Karpas-422 (cell line): ENCODE measurements around the gene RTN1. TPM values are rescaled to one million over a fixed set of nuclear protein-coding genes. Genes with fewer than 3 reads are reported as not detected.

Experiments used
- DNase-seq: peaks from one replicate; pipeline ENCODE4 v3.0.0-alpha.2; 2015
- H2AFZ ChIP-seq: fragments of 200-600 bp; sonication (generic); 2 replicates; pipeline ENCODE4 v1.6.1; 2014; ENCODE audit warnings: antibody characterized with exemption, low read length, mixed read lengths
- H3K27ac ChIP-seq: fragments of 200-600 bp; sonication (generic); 2 replicates; pipeline ENCODE4 v1.5.1; 2014; ENCODE audit warnings: mild to moderate bottlenecking, low read length, moderate library complexity
- H3K27me3 ChIP-seq: fragments of 200-600 bp; sonication (generic); 2 replicates; pipeline ENCODE4 v1.6.1; 2014; ENCODE audit warnings: low read length, mixed read lengths
- H3K36me3 ChIP-seq: fragments of 200-600 bp; sonication (generic); 2 replicates; pipeline ENCODE4 v1.6.1; 2014; ENCODE audit warnings: low read length, mixed read lengths; ENCODE audit not compliant: insufficient read depth
- H3K4me1 ChIP-seq: fragments of 200-600 bp; sonication (generic); 2 replicates; pipeline ENCODE4 v1.6.1; 2014; ENCODE audit warnings: mild to moderate bottlenecking, low read length, mixed read lengths
- H3K4me2 ChIP-seq: fragments of 200-600 bp; sonication (generic); 2 replicates; pipeline ENCODE4 v1.6.1; 2014; ENCODE audit warnings: low read length, low read depth, mild to moderate bottlenecking; ENCODE audit not compliant: poor library complexity, severe bottlenecking
- H3K4me3 ChIP-seq: fragments of 200-600 bp; sonication (generic); 2 replicates; pipeline ENCODE4 v1.5.1; 2014; ENCODE audit warnings: mild to moderate bottlenecking, antibody characterized with exemption, low read length, mixed read lengths
- H3K79me2 ChIP-seq: fragments of 200-600 bp; sonication (generic); 2 replicates; pipeline ENCODE4 v1.6.1; 2014; ENCODE audit warnings: mild to moderate bottlenecking, low read length, mixed read lengths
- H3K9ac ChIP-seq: fragments of 200-600 bp; sonication (generic); 2 replicates; pipeline ENCODE4 v1.6.0; 2014; ENCODE audit warnings: low read length
- H3K9me2 ChIP-seq: fragments of 200-600 bp; sonication (generic), shearing (Covaris generic); replicated peaks from 2 replicates; pipeline ENCODE4 v1.6.0; 2014; ENCODE audit warnings: mild to moderate bottlenecking, low read length, moderate library complexity; ENCODE audit not compliant: insufficient read depth
- H3K9me3 ChIP-seq: fragments of 300-700, 200-600 bp; sonication (generic); 2 replicates; pipeline ENCODE4 v1.6.1; 2014; ENCODE audit warnings: low read length, mixed read lengths
- H4K20me1 ChIP-seq: fragments of 200-600 bp; sonication (generic); 2 replicates; pipeline ENCODE4 v1.6.1; 2014; ENCODE audit warnings: mild to moderate bottlenecking, antibody characterized with exemption, low read length, low read depth; ENCODE audit not compliant: insufficient read depth
- total RNA-seq: library from RNA; depleted of rRNA; stranded (reverse); fragments of >200 nt; shearing (Covaris generic); gene quantifications from 2 replicates; pipeline ENCODE4 v1.2.3, GENCODE V29; 2014; ENCODE audit warnings: low replicate concordance

RTN1 gene
- total RNA-seq, 1 experiment from 2014 or later: not detected

DNA sequence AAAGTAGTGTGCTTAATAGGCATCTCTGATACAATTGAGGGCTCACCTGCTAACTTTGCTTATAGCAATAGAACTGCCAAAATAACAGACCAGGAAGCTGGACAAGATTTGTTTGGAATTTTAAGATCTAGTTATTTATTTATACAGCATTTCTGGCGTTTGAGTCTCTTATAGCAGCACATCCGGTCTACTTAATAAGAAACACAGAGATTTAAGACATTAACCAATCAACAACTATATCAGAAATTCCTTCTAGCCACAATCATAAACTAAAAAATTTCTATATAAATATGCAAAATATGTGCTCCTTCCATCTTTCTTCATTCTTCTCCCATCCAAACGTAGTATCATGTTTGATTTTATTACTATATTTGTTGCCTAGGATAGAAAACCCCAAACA is 2.6 kb downstream of the RTN1 start:
- no peaks in the 10 kb centered on the region for H4K20me1 ChIP-seq

DNA sequence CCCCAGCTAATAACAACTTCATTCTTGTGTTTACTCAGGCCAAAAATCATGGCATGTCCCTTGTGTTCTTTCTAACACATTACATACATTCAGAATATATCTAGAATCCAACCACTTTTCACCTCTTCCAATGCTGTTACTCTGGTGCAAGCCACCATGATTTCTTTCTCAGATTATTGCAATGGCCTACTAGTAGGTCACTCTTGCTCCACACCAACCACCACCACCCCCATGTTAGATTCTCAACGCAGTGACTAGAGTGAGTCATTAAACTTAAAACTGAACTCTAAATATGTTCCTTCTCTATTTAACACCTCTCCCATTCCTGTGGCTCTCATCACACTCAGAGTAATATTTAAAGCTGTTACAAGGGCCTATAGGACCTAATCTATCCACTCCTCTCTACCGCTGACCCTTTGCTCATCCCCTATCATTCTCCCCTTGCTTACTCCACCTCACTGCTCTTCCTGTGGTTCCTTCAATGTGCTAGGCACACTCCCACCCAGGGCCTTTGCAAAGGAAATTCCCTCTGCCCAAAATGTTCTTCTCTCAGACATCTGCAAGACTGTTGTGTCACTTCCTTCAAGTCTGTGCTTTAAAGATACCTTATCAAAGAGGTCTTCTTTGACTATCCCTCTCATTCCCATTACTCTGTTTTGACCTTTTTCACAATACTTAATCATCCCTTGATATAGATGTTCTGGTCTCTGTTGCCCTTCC is 6.6 kb downstream of the RTN1 start:
- no peak overlapping the region for H3K4me2 ChIP-seq
- no peaks in the 10 kb centered on the region for H3K36me3 ChIP-seq
- DNase-seq: no peak
- no peaks in the 10 kb centered on the region for H3K79me2 ChIP-seq
- no peaks in the 10 kb centered on the region for H4K20me1 ChIP-seq
- no peak overlapping the region for H3K27ac ChIP-seq
- no peak overlapping the region for H3K9ac ChIP-seq
- no peaks in the 10 kb centered on the region for H3K9me2 ChIP-seq
- H2AFZ ChIP-seq: no peak overlapping the region
- no peaks in the 10 kb centered on the region; the same call in 1 of the 2 replicates for H3K9me3 ChIP-seq
- H3K4me3 ChIP-seq: no peak overlapping the region
- H3K27me3 ChIP-seq: peaks cover 3% of the 10 kb centered on the region; the same call in 1 of the 2 replicates
- H3K4me1 ChIP-seq: no peaks in the 10 kb centered on the region

More for the DNA sequence above, 2.6 kb downstream of the RTN1 start:
- no peak for DNase-seq
- Histone ChIP-seq H3K9me3 (no peaks in the 10 kb centered on the region), H3K4me3 (no peak overlapping the region), H3K4me1 (peaks cover 15% of the 10 kb centered on the region), H3K27ac (no peak overlapping the region), H3K9ac (no peak overlapping the region), H3K79me2 (no peaks in the 10 kb centered on the region), H3K27me3 (0 out of 2 replicates have a peak, but pooled peaks cover 3% of the 10 kb centered on the region), H3K36me3 (no peaks in the 10 kb centered on the region), H3K9me2 (no peaks in the 10 kb centered on the region), H3K4me2 (no peak overlapping the region), H2AFZ (no peak overlapping the region)

DNA sequence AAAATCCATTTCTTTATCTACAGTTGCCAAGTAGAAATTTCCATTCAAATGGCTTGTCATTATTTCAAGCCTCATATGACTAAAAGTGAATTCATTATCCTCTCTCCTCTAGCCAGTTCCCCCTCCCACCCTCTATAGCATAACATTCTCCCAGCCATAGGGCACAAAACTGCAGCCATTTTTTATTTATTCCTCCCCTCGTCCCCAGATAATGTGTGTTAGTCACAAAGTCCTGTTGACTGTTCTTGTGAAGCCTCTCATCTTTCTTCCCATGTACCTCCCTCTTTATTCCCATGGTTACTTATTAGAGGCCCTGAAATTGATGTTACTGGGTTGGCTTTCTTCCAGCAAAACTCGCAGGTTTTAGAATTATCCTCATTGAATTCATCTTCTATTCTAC is 13.2 kb downstream of the RTN1 start:
- Histone ChIP-seq H3K4me3 (no peak overlapping the region), H2AFZ (no peak overlapping the region), H3K79me2 (no peaks in the 10 kb centered on the region), H4K20me1 (no peaks in the 10 kb centered on the region), H3K9me2 (no peaks in the 10 kb centered on the region), H3K27ac (no peak overlapping the region), H3K4me1 (no peaks in the 10 kb centered on the region), H3K4me2 (no peak overlapping the region), H3K36me3 (no peaks in the 10 kb centered on the region), H3K9me3 (no peaks in the 10 kb centered on the region; the same call in 1 of the 2 replicates), H3K27me3 (peaks cover 5% of the 10 kb centered on the region), H3K9ac (no peak overlapping the region)
- no peak for DNase-seq

DNA sequence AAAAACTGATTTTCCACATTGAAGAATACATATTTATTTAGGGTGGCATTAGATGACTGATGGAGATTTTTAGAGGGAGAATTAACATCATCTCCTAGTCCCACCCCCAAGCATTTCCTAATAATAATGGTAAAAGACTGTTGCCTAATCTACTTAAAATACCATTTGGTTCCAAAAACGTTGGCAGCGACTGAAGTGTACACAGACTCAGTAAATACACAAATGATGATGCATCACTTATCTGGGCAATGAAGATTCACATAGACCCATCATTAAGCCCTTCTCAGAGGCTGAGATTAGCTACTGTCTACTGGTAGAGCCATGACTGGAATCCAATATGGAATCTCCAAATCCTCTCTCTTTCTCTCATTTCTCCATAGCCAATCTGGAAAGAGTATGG is 18.2 kb downstream of the RTN1 start:
- H3K9ac ChIP-seq: no peak overlapping the region

GRCh38 chr14:59850458-59850857 is 20.1 kb downstream of the RTN1 start:
- no peaks in the 10 kb centered on the region for H4K20me1 ChIP-seq
- no peaks in the 10 kb centered on the region for H3K9me3 ChIP-seq
- H3K4me3 ChIP-seq: no peak overlapping the region
- no peak overlapping the region for H3K9ac ChIP-seq
- no peak overlapping the region for H3K4me2 ChIP-seq
- H3K27ac ChIP-seq: no peak overlapping the region
- DNase-seq: no peak
- H3K79me2 ChIP-seq: no peaks in the 10 kb centered on the region
- H2AFZ ChIP-seq: no peak overlapping the region
- H3K27me3 ChIP-seq: no peaks in the 10 kb centered on the region; the same call in 1 of the 2 replicates
- H3K36me3 ChIP-seq: no peaks in the 10 kb centered on the region
- no peaks in the 10 kb centered on the region for H3K9me2 ChIP-seq
- H3K4me1 ChIP-seq: no peaks in the 10 kb centered on the region

More for the DNA sequence above, 18.2 kb downstream of the RTN1 start:
- Histone ChIP-seq H3K4me2 (no peak overlapping the region), H3K27me3 (no peaks in the 10 kb centered on the region; the same call in none of the 2 replicates), H3K4me1 (no peaks in the 10 kb centered on the region), H3K9me3 (no peaks in the 10 kb centered on the region), H3K9me2 (no peaks in the 10 kb centered on the region), H3K79me2 (no peaks in the 10 kb centered on the region), H3K27ac (no peak overlapping the region), H3K36me3 (no peaks in the 10 kb centered on the region), H3K4me3 (no peak overlapping the region), H2AFZ (no peak overlapping the region), H4K20me1 (no peaks in the 10 kb centered on the region)
- no peak for DNase-seq

DNA sequence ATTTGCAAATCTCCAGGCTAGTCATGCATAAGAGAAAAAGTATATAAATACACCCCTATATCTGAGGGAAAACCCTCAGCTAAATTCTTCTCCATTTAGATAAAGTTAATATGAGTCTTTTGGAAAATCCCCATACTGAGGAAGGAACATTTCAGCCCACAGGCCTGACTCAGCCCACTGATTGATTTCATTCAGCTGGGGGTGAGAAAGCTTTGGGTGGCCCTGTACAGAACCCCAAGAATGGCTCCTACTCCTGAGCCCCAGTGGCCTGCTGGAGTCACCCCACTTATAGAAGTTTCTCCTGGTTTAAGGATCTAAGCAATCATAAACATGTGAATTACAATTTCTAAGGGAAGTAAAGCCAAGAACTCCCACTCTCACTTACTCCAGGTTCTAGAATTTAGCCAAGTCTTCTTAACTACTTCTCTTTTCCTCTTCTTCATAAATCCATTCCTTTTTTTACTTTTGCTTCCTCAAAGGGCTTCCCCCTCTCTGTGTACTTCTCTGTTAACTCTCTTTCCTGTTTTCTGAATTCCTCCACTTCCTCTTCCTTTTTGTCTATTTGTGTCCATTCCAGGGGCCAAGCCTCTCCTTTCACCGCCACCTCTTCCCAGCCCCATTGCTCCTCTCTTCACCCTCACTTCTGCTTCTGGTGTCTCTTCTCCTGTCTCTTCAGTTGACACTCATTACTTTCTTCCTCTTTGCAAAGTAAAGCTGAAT is 21.0 kb downstream of the RTN1 start:
- Histone ChIP-seq H3K4me1 (no peaks in the 10 kb centered on the region), H3K27me3 (no peaks in the 10 kb centered on the region), H4K20me1 (no peaks in the 10 kb centered on the region), H3K27ac (no peak overlapping the region), H3K79me2 (no peaks in the 10 kb centered on the region), H3K9ac (no peak overlapping the region), H3K4me3 (no peak overlapping the region), H3K36me3 (no peaks in the 10 kb centered on the region), H3K4me2 (no peak overlapping the region), H3K9me3 (no peaks in the 10 kb centered on the region), H3K9me2 (no peaks in the 10 kb centered on the region), H2AFZ (no peak overlapping the region)
- DNase-seq: no peak

GRCh38 chr14:59848671-59849070 is 21.9 kb downstream of the RTN1 start:
- H3K79me2 ChIP-seq: no peaks in the 10 kb centered on the region
- no peaks in the 10 kb centered on the region for H3K9me3 ChIP-seq
- no peaks in the 10 kb centered on the region for H3K4me1 ChIP-seq
- no peak overlapping the region for H3K4me3 ChIP-seq
- no peaks in the 10 kb centered on the region for H3K27me3 ChIP-seq
- H3K9me2 ChIP-seq: no peaks in the 10 kb centered on the region
- no peak overlapping the region for H2AFZ ChIP-seq
- H3K36me3 ChIP-seq: no peaks in the 10 kb centered on the region
- no peak overlapping the region for H3K27ac ChIP-seq
- H4K20me1 ChIP-seq: no peaks in the 10 kb centered on the region
- H3K9ac ChIP-seq: no peak overlapping the region
- no peak for DNase-seq
- H3K4me2 ChIP-seq: no peak overlapping the region

DNA sequence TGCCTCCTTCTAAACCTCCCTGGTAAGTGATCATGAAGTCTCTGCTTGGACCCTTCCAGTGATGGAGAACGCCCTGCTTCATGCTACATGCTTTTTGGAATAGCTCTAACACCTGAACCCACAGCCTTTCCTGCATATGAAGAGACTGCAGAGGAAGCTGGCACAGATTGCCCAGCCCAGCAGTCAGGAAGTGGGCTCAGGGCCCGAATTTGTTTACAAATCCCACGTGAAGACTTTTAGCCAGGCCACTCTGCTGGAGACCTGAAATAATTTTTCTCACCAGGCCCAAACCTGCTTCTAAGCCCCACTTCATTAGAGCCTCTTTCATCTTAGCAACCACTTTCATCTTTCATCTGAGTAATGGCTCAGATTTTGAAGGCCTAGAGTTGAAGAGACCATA is 22.9 kb downstream of the RTN1 start:
- no peak overlapping the region for H3K9ac ChIP-seq
- H3K27me3 ChIP-seq: no peaks in the 10 kb centered on the region
- no peaks in the 10 kb centered on the region for H4K20me1 ChIP-seq
- H3K4me2 ChIP-seq: no peak overlapping the region
- H3K79me2 ChIP-seq: no peaks in the 10 kb centered on the region
- H3K9me3 ChIP-seq: no peaks in the 10 kb centered on the region
- DNase-seq: no peak
- H3K4me1 ChIP-seq: no peaks in the 10 kb centered on the region
- H3K36me3 ChIP-seq: no peaks in the 10 kb centered on the region
- no peak overlapping the region for H3K27ac ChIP-seq
- no peak overlapping the region for H3K4me3 ChIP-seq
- H2AFZ ChIP-seq: no peak overlapping the region
- no peaks in the 10 kb centered on the region for H3K9me2 ChIP-seq
